Inflammatory macrophage (primary cell): ENCODE results near the gene NXN.
"Not testable (repeated sequence)": the region's sequence is repeated elsewhere in the genome, so short reads cannot be mapped to it uniquely, and the experiment has no call there.

Experiments
- DNase-seq, 2 donors: peaks; one replicate each; pipeline ENCODE4 v3.0.0-alpha.2; 2020 to 2022

Gene NXN

GRCh38 chr17:1006054-1006453, 26.5 kb upstream of the NXN start:
- no peak for DNase-seq

GRCh38 chr17:1005361-1005946, 25.9 kb upstream of the NXN start:
- DNase-seq: no peak

GRCh38 chr17:1004769-1005295, 25.3 kb upstream of the NXN start:
- no peak for DNase-seq

- DNase-seq: no peak
Observed at GRCh38 chr17:1003972-1004768, 24.6 kb upstream of the NXN start.

GRCh38 chr17:1003633-1003971, 24.0 kb upstream of the NXN start:
- no peak for DNase-seq

GRCh38 chr17:1002771-1003555, 23.4 kb upstream of the NXN start:
- DNase-seq: no peak

- no peak for DNase-seq
Observed at GRCh38 chr17:1002412-1002753, 22.8 kb upstream of the NXN start.

- DNase-seq: no peak
Observed at GRCh38 chr17:1001640-1002411, 22.2 kb upstream of the NXN start.

- no peak for DNase-seq
Observed at GRCh38 chr17:1000597-1001461, 21.3 kb upstream of the NXN start.

GRCh38 chr17:998111-998510, 18.5 kb upstream of the NXN start:
- DNase-seq: no peak

GRCh38 chr17:996554-997344, 17.2 kb upstream of the NXN start, which contains the start of gene TIMM22:
TIMM22 (plus strand) TSS chr17:997129; CDS start chr17:997143, 14 bp downstream.
- peak; percentile 97 for DNase-seq

- not testable (repeated sequence) for DNase-seq
Observed at GRCh38 chr17:995324-995723, 15.7 kb upstream of the NXN start.

GRCh38 chr17:992933-993332, 13.4 kb upstream of the NXN start:
- DNase-seq: no peak

GRCh38 chr17:988561-988960, 9.0 kb upstream of the NXN start:
- DNase-seq: no peak

- no peak for DNase-seq
Observed at GRCh38 chr17:987931-988330, 8.4 kb upstream of the NXN start.

GRCh38 chr17:986322-986929, 6.8 kb upstream of the NXN start:
- no peak for DNase-seq

GRCh38 chr17:983921-984320, 4.3 kb upstream of the NXN start:
- no peak for DNase-seq

- DNase-seq: no peak
Observed at GRCh38 chr17:981292-981658, 1.7 kb upstream of the NXN start.

GRCh38 chr17:980406-981291, 1.1 kb upstream of the NXN start:
- DNase-seq: peak; percentile 78 to 80

GRCh38 chr17:979212-979538, 401 bp downstream of the NXN start:
- DNase-seq: peak in 1 of 2 donors; percentile 28
